Skeletal muscle tissue (tissue), 4 donors: Measurements from ENCODE around the gene CAMK1D. TPM values are rescaled to one million over a fixed set of nuclear protein-coding genes. Genes with fewer than 3 reads are reported as not detected.

Experiments
- H3K27ac ChIP-seq: one replicate; pipeline ENCODE4 v1.7.0; 2013; ENCODE audit warnings: mild to moderate bottlenecking, low read depth, low read length, inconsistent platforms
- H3K27me3 ChIP-seq, 3 donors: one replicate each; pipeline ENCODE4 v1.7.0; 2013; ENCODE audit warnings: low read length in 3 of 3; ENCODE audit not compliant: control insufficient read depth in 3 of 3, insufficient read depth in 3 of 3
- H3K36me3 ChIP-seq, 3 donors: one replicate each; pipeline ENCODE4 v1.7.0; 2013; ENCODE audit warnings: low read length in 3 of 3; ENCODE audit not compliant: control insufficient read depth in 3 of 3, insufficient read depth in 3 of 3
- H3K4me1 ChIP-seq, 3 donors: one replicate each; pipeline ENCODE4 v1.7.0; 2013; ENCODE audit warnings: low read length in 3 of 3, mild to moderate bottlenecking in 3 of 3; ENCODE audit not compliant: control insufficient read depth in 3 of 3, insufficient read depth in 3 of 3
- H3K4me3 ChIP-seq, 3 donors: one replicate each; pipeline ENCODE4 v1.7.0; 2013; ENCODE audit warnings: low read length in 3 of 3
- H3K9ac ChIP-seq, 3 donors: one replicate each; pipeline ENCODE4 v1.7.0; 2013; ENCODE audit warnings: low read length in 3 of 3, mild to moderate bottlenecking in 3 of 3, moderate library complexity in 2 of 3, low read depth in 1 of 3
- H3K9me3 ChIP-seq, 3 donors: one replicate each; pipeline ENCODE4 v1.7.0; 2013; ENCODE audit warnings: low read length in 3 of 3; ENCODE audit not compliant: control insufficient read depth in 3 of 3
- total RNA-seq: library from RNA; depleted of rRNA; stranded (reverse); fragments of >200 nt; gene quantifications from one replicate; pipeline ENCODE4 v1.2.3, GENCODE V29; 2014
- donor health status: Osteomylitis.

Gene CAMK1D
- total RNA-seq, 1 donor from 2014 or later, result 2.1 TPM

- no peaks in the 10 kb centered on the region for H3K36me3 ChIP-seq
- no peaks in the 10 kb centered on the region for H3K4me1 ChIP-seq
- no peak overlapping the region for H3K4me3 ChIP-seq
- H3K9ac ChIP-seq, result no peak overlapping the region
- no peaks in the 10 kb centered on the region for H3K9me3 ChIP-seq
- H3K27ac ChIP-seq, result no peak overlapping the region
- no peaks in the 10 kb centered on the region for H3K27me3 ChIP-seq
Measured at GRCh38 chr10:12663863-12664262, 314.5 kb downstream of the CAMK1D start.

GRCh38 chr10:12665501-12665900 is 316.2 kb downstream of the CAMK1D start:
- Histone ChIP-seq H3K9ac (no peak overlapping the region), H3K27me3 (no peaks in the 10 kb centered on the region), H3K27ac (no peak overlapping the region), H3K4me1 (no peaks in the 10 kb centered on the region), H3K9me3 (no peaks in the 10 kb centered on the region), H3K4me3 (no peak overlapping the region), H3K36me3 (no peaks in the 10 kb centered on the region)

DNA sequence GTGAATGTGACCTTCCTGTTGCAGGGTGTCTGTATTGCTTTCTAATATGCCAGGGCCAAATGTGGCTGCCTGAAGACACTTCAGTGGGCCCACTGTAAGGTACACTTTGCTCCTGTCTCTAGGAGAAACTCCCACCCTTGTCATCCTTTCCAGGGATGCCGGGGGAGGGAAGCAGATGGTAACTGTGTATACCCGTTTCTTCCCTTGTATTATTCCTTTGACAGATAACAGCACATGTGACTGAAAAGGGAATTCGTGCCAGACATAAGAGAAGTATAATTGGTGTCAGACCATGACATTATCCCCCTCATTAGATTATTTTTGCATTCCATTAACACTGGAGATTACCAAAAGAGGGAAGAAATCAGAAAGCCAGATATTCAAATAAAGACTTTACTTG is 317.7 kb downstream of the CAMK1D start:
- Histone ChIP-seq H3K27me3 (no peaks in the 10 kb centered on the region), H3K36me3 (no peaks in the 10 kb centered on the region), H3K4me1 (no peaks in the 10 kb centered on the region), H3K9ac (no peak overlapping the region), H3K9me3 (no peaks in the 10 kb centered on the region), H3K27ac (no peak overlapping the region), H3K4me3 (no peak overlapping the region)

DNA sequence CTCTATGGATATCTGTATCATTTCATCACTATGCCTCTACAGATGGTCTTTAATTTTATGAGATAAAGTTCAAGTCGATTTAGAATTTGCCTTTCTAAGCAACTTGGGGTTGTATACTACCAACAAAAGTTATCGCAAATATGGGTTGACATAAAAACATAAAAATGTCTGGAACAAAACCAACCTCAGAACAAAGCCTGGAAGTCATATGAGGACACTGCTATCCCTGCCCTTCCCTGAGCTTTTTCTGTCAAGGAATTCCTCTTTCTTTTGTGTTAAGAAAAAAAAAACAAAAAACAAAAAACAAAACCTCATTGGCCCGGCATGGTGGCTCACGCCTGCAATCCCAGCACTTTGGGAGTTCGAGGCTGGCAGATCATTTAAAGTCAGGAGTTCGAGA is 319.3 kb downstream of the CAMK1D start:
- H3K27me3 ChIP-seq, result no peaks in the 10 kb centered on the region
- H3K36me3 ChIP-seq, result no peaks in the 10 kb centered on the region
- no peak overlapping the region for H3K9ac ChIP-seq
- no peaks in the 10 kb centered on the region for H3K9me3 ChIP-seq
- no peak overlapping the region for H3K27ac ChIP-seq
- H3K4me1 ChIP-seq, result no peaks in the 10 kb centered on the region
- H3K4me3 ChIP-seq, result no peak overlapping the region

- Histone ChIP-seq H3K36me3 (no peaks in the 10 kb centered on the region), H3K27ac (no peak overlapping the region), H3K27me3 (no peaks in the 10 kb centered on the region), H3K4me3 (no peak overlapping the region), H3K9me3 (no peaks in the 10 kb centered on the region), H3K4me1 (no peaks in the 10 kb centered on the region), H3K9ac (no peak overlapping the region)
Measured at GRCh38 chr10:12670004-12670403, 320.7 kb downstream of the CAMK1D start.

DNA sequence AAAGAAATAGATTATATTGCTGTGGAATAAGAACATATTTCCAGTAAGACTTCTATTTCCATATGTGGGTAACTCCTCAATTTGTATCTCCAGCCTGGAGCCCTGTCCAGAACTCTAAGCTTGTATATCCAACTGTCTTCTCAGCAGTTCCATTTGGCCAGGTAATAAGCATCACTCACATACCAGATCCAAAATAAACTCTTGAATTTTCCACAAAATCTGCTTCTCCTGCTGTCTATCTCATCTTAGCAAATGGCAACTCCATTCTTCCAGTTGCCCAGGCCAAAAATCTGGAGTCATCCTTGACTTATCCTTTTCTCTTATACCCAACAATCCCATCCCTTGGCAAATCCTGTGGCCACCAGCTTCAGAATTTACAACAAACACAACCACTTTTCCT is 325.8 kb downstream of the CAMK1D start:
- peaks cover 0 to 3% (median 0%) of the 10 kb centered on the region in 3 donors for H3K9me3 ChIP-seq
- H3K4me1 ChIP-seq, result no peaks in the 10 kb centered on the region
- no peaks in the 10 kb centered on the region for H3K27me3 ChIP-seq
- H3K9ac ChIP-seq, result no peak overlapping the region
- H3K27ac ChIP-seq, result no peak overlapping the region
- no peak overlapping the region for H3K4me3 ChIP-seq
- no peaks in the 10 kb centered on the region for H3K36me3 ChIP-seq

GRCh38 chr10:12679636-12680035 is 330.3 kb downstream of the CAMK1D start:
- Histone ChIP-seq H3K36me3 (no peaks in the 10 kb centered on the region), H3K9me3 (peaks cover 0 to 3% (median 0%) of the 10 kb centered on the region in 3 donors), H3K4me3 (no peak overlapping the region), H3K27ac (no peak overlapping the region), H3K9ac (no peak overlapping the region), H3K27me3 (no peaks in the 10 kb centered on the region), H3K4me1 (no peaks in the 10 kb centered on the region)

DNA sequence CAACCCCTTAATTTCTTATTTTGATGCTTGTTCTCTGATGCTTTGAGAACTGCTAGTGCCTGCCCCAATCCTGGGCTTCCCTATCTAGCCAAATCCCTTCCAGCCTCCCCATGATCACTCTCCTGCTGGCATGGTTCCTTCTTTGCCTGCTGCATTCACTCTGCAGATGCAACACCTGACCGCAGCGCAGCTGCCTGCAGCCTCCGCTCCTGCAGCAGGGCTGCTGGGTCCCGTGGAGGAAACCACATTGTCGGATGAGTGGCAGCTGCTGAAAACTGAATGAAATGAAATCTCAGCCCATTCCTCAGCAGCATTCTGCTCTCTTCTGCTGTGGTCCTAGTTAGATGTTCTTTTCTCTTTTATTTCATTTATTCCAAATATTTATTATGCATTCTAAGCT is 331.9 kb downstream of the CAMK1D start:
- H3K27me3 ChIP-seq, result no peaks in the 10 kb centered on the region
- H3K27ac ChIP-seq, result no peak overlapping the region
- H3K36me3 ChIP-seq, result no peaks in the 10 kb centered on the region
- H3K9me3 ChIP-seq, result peaks cover 0 to 3% (median 0%) of the 10 kb centered on the region in 3 donors
- no peak overlapping the region for H3K9ac ChIP-seq
- H3K4me1 ChIP-seq, result no peaks in the 10 kb centered on the region
- H3K4me3 ChIP-seq, result no peak overlapping the region

GRCh38 chr10:12684784-12685183 is 335.4 kb downstream of the CAMK1D start:
- H3K27me3 ChIP-seq, result no peaks in the 10 kb centered on the region
- no peaks in the 10 kb centered on the region for H3K4me1 ChIP-seq
- no peak overlapping the region for H3K4me3 ChIP-seq
- H3K9ac ChIP-seq, result no peak overlapping the region
- H3K36me3 ChIP-seq, result no peaks in the 10 kb centered on the region
- H3K9me3 ChIP-seq, result no peaks in the 10 kb centered on the region
- no peak overlapping the region for H3K27ac ChIP-seq

- H3K27me3 ChIP-seq, result no peaks in the 10 kb centered on the region
- no peak overlapping the region for H3K4me3 ChIP-seq
- H3K9ac ChIP-seq, result no peak overlapping the region
- no peaks in the 10 kb centered on the region for H3K36me3 ChIP-seq
- no peaks in the 10 kb centered on the region for H3K4me1 ChIP-seq
- no peak overlapping the region for H3K27ac ChIP-seq
- H3K9me3 ChIP-seq, result no peaks in the 10 kb centered on the region
Measured at GRCh38 chr10:12685261-12686058, 336.1 kb downstream of the CAMK1D start.
